ENCODE measurements around the gene FAM110D.
A peak's percentile ranks its signal among the peaks of the same experiment; 100 is the strongest.

FAM110D gene

DNA sequence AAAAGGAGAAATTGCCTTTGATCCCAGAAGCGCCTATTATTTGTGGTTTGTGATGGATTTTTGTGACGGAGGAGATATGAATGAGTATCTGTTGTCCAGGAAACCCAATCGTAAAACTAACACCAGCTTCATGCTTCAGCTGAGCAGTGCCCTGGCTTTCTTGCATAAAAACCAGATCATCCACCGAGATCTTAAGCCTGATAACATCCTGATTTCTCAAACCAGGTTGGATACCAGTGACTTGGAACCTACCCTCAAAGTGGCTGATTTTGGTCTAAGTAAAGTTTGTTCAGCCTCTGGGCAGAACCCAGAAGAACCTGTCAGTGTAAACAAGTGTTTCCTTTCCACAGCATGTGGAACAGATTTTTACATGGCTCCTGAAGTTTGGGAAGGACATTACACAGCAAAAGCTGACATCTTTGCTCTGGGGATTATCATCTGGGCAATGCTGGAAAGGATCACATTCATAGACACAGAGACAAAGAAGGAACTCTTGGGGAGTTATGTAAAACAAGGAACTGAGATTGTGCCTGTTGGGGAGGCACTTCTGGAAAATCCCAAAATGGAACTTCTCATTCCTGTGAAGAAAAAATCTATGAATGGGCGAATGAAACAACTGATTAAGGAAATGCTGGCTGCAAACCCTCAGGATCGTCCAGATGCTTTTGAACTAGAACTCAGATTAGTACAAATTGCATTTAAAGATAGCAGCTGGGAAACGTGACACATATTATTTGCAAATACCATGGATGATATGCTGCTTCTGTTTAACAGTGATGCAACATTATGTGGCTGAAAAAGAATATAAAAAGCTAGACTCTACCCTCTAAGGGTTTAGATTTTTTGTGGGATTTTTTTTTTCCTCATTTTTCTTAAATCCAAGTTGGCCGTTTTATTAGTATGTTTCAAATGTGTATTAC lies 36.8 kb upstream of the FAM110D start:
- Histone ChIP-seq H3K9me3 (ENCODE audit: control insufficient read depth in 2 of 2, low read length in 2 of 2) (no peaks in the 10 kb centered on the region), H3K9ac (ENCODE audit: low read depth in 1 of 2, low read length in 2 of 2) (no peak overlapping the region), H3K4me3 (ENCODE audit: low read length in 2 of 2) (no peak overlapping the region), H3K27me3 (ENCODE audit: control insufficient read depth in 2 of 2, insufficient read depth in 2 of 2, low read length in 2 of 2) (no peaks in the 10 kb centered on the region), H3K36me3 (ENCODE audit: control insufficient read depth in 2 of 2, insufficient read depth in 2 of 2, low read length in 2 of 2) (peaks cover 10 to 36% of the 10 kb centered on the region in 2 donors), H3K27ac (ENCODE audit: low read depth in 2 of 2, low read length in 2 of 2) (peak overlapping the region; percentile 9 to 31), H3K4me1 (ENCODE audit: control insufficient read depth in 2 of 2, insufficient read depth in 2 of 2, low read length in 2 of 2) (peaks cover 0 to 18% of the 10 kb centered on the region in 2 donors)

DNA sequence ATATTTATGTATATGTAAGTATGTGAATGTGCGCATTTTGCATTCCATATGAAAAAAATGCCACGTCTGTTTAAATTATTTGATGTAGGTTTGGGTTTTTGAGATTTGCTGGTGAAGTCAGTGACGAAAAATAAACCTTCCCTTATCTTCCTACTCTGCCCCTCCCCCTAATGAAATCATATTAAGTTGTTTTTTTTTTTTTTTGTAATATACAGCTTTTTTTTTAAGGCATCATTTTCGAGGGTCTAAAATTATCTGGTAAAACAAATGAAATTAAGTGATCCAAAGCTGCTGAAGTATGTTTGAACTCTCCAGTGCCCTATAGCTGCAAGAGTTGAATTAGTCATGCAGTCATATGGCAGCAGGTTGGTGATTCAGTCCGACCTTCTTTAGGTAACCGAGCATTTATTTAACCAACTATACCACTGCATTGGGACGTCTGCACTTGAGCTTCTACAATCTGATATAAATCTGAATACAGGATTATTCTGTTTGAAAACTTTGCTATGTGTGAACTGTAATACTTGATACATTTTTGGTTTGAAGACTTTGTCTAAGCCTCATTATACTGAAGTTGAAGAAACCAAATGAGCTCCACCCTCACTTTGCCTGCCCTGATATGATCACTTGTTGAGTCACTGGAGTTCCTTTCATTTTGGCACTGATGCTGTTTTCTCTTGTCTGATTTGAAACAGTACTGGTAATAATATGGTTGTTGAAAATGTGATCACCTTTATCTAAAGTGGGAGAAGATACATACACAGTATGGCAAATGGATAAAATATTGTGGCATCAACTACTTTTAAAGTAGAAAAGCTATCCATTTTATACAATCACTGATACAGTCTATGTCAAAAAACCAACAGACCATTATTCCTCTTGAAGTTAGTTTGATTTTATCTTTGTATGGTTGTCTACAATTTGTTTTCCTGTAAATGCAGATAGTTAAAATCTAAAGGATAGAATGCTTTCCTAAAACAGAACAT lies 35.6 kb upstream of the FAM110D start:
- Histone ChIP-seq H3K9me3 (ENCODE audit: control insufficient read depth in 2 of 2, low read length in 2 of 2) (no peaks in the 10 kb centered on the region), H3K4me3 (ENCODE audit: low read length in 2 of 2) (no peak overlapping the region), H3K4me1 (ENCODE audit: control insufficient read depth in 2 of 2, insufficient read depth in 2 of 2, low read length in 2 of 2) (peaks cover 0 to 29% of the 10 kb centered on the region in 2 donors), H3K27me3 (ENCODE audit: control insufficient read depth in 2 of 2, insufficient read depth in 2 of 2, low read length in 2 of 2) (no peaks in the 10 kb centered on the region), H3K9ac (ENCODE audit: low read depth in 1 of 2, low read length in 2 of 2) (no peak overlapping the region), H3K27ac (ENCODE audit: low read depth in 2 of 2, low read length in 2 of 2) (peak overlapping the region; percentile 21 to 34), H3K36me3 (ENCODE audit: control insufficient read depth in 2 of 2, insufficient read depth in 2 of 2, low read length in 2 of 2) (peaks cover 10 to 33% of the 10 kb centered on the region in 2 donors)

- Histone ChIP-seq H3K27ac (ENCODE audit: low read depth in 2 of 2, low read length in 2 of 2) (peak overlapping the region; percentile 14 to 27), H3K9ac (ENCODE audit: low read depth in 1 of 2, low read length in 2 of 2) (peak overlapping the region in 1 of 2 donors; percentile 9), H3K27me3 (ENCODE audit: control insufficient read depth in 2 of 2, insufficient read depth in 2 of 2, low read length in 2 of 2) (no peaks in the 10 kb centered on the region), H3K4me1 (ENCODE audit: control insufficient read depth in 2 of 2, insufficient read depth in 2 of 2, low read length in 2 of 2) (peaks cover 3 to 37% of the 10 kb centered on the region in 2 donors), H3K9me3 (ENCODE audit: control insufficient read depth in 2 of 2, low read length in 2 of 2) (no peaks in the 10 kb centered on the region), H3K36me3 (ENCODE audit: control insufficient read depth in 2 of 2, insufficient read depth in 2 of 2, low read length in 2 of 2) (peaks cover 4 to 23% of the 10 kb centered on the region in 2 donors), H3K4me3 (ENCODE audit: low read length in 2 of 2) (no peak overlapping the region)
Observed at GRCh38 chr1:26124418-26125331, 34.2 kb upstream of the FAM110D start.

- H3K4me3 ChIP-seq (ENCODE audit: low read length in 2 of 2): no peak overlapping the region
- H3K4me1 ChIP-seq (ENCODE audit: control insufficient read depth in 2 of 2, insufficient read depth in 2 of 2, low read length in 2 of 2): peaks cover 3 to 37% of the 10 kb centered on the region in 2 donors
- H3K9ac ChIP-seq (ENCODE audit: low read depth in 1 of 2, low read length in 2 of 2): peak overlapping the region in 1 of 2 donors; percentile 64
- H3K9me3 ChIP-seq (ENCODE audit: control insufficient read depth in 2 of 2, low read length in 2 of 2): no peaks in the 10 kb centered on the region
- H3K27me3 ChIP-seq (ENCODE audit: control insufficient read depth in 2 of 2, insufficient read depth in 2 of 2, low read length in 2 of 2): no peaks in the 10 kb centered on the region
- H3K36me3 ChIP-seq (ENCODE audit: control insufficient read depth in 2 of 2, insufficient read depth in 2 of 2, low read length in 2 of 2): peaks cover under 1 to 21% of the 10 kb centered on the region in 2 donors
- H3K27ac ChIP-seq (ENCODE audit: low read depth in 2 of 2, low read length in 2 of 2): peak overlapping the region; percentile 91 to 96
Observed at GRCh38 chr1:26125382-26125781, 33.5 kb upstream of the FAM110D start.

DNA sequence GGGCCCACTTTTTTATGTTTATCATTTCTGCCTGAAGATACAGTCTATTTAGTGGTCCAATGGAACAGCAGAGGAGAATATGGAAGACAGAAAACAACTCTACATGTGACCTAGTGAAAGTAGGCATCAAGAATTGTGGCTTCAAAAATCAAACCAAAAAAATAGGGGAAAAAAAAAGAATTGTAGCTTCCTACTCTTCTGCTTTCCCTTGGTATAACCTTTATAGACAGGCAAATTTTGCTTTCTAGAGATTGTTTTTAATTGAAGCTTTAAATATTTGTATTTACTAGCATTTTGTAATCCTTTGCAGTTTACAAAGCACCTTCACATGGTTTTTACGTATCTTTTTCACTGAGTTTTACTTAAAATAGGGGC lies 32.9 kb upstream of the FAM110D start:
- Histone ChIP-seq H3K4me1 (ENCODE audit: control insufficient read depth in 2 of 2, insufficient read depth in 2 of 2, low read length in 2 of 2) (peaks cover 3 to 37% of the 10 kb centered on the region in 2 donors), H3K36me3 (ENCODE audit: control insufficient read depth in 2 of 2, insufficient read depth in 2 of 2, low read length in 2 of 2) (peaks cover 0 to 21% of the 10 kb centered on the region in 2 donors), H3K4me3 (ENCODE audit: low read length in 2 of 2) (peak overlapping the region; percentile 21 to 43), H3K27me3 (ENCODE audit: control insufficient read depth in 2 of 2, insufficient read depth in 2 of 2, low read length in 2 of 2) (no peaks in the 10 kb centered on the region), H3K9me3 (ENCODE audit: control insufficient read depth in 2 of 2, low read length in 2 of 2) (no peaks in the 10 kb centered on the region), H3K27ac (ENCODE audit: low read depth in 2 of 2, low read length in 2 of 2) (peak overlapping the region; percentile 91 to 96), H3K9ac (ENCODE audit: low read depth in 1 of 2, low read length in 2 of 2) (peak overlapping the region; percentile 60 to 64)

- Histone ChIP-seq H3K36me3 (ENCODE audit: control insufficient read depth in 2 of 2, insufficient read depth in 2 of 2, low read length in 2 of 2) (peaks cover 0 to 18% of the 10 kb centered on the region in 2 donors), H3K4me1 (ENCODE audit: control insufficient read depth in 2 of 2, insufficient read depth in 2 of 2, low read length in 2 of 2) (peaks cover 3 to 33% of the 10 kb centered on the region in 2 donors), H3K9ac (ENCODE audit: low read depth in 1 of 2, low read length in 2 of 2) (peak overlapping the region; percentile 84 to 86), H3K4me3 (ENCODE audit: low read length in 2 of 2) (peak overlapping the region; percentile 83), H3K27ac (ENCODE audit: low read depth in 2 of 2, low read length in 2 of 2) (peak overlapping the region; percentile 91 to 96), H3K27me3 (ENCODE audit: control insufficient read depth in 2 of 2, insufficient read depth in 2 of 2, low read length in 2 of 2) (no peaks in the 10 kb centered on the region), H3K9me3 (ENCODE audit: control insufficient read depth in 2 of 2, low read length in 2 of 2) (no peaks in the 10 kb centered on the region)
Observed at GRCh38 chr1:26126321-26127084, 32.4 kb upstream of the FAM110D start.

- H3K36me3 ChIP-seq (ENCODE audit: control insufficient read depth in 2 of 2, insufficient read depth in 2 of 2, low read length in 2 of 2): peaks cover 0 to 8% of the 10 kb centered on the region in 2 donors
- peaks cover 3 to 32% of the 10 kb centered on the region in 2 donors for H3K4me1 ChIP-seq (ENCODE audit: control insufficient read depth in 2 of 2, insufficient read depth in 2 of 2, low read length in 2 of 2)
- H3K9ac ChIP-seq (ENCODE audit: low read depth in 1 of 2, low read length in 2 of 2): peak overlapping the region; percentile 84 to 86
- peak overlapping the region; percentile 91 to 96 for H3K27ac ChIP-seq (ENCODE audit: low read depth in 2 of 2, low read length in 2 of 2)
- H3K4me3 ChIP-seq (ENCODE audit: low read length in 2 of 2): peak overlapping the region; percentile 83
- no peaks in the 10 kb centered on the region for H3K9me3 ChIP-seq (ENCODE audit: control insufficient read depth in 2 of 2, low read length in 2 of 2)
- no peaks in the 10 kb centered on the region for H3K27me3 ChIP-seq (ENCODE audit: control insufficient read depth in 2 of 2, insufficient read depth in 2 of 2, low read length in 2 of 2)
Observed at GRCh38 chr1:26127235-26128163, 31.4 kb upstream of the FAM110D start.

- H3K36me3 ChIP-seq (ENCODE audit: control insufficient read depth in 2 of 2, insufficient read depth in 2 of 2, low read length in 2 of 2): no peaks in the 10 kb centered on the region
- H3K27ac ChIP-seq (ENCODE audit: low read depth in 2 of 2, low read length in 2 of 2): no peak overlapping the region
- no peaks in the 10 kb centered on the region for H3K9me3 ChIP-seq (ENCODE audit: control insufficient read depth in 2 of 2, low read length in 2 of 2)
- H3K9ac ChIP-seq (ENCODE audit: low read depth in 1 of 2, low read length in 2 of 2): no peak overlapping the region
- H3K4me3 ChIP-seq (ENCODE audit: low read length in 2 of 2): no peak overlapping the region
- H3K27me3 ChIP-seq (ENCODE audit: control insufficient read depth in 2 of 2, insufficient read depth in 2 of 2, low read length in 2 of 2): no peaks in the 10 kb centered on the region
- H3K4me1 ChIP-seq (ENCODE audit: control insufficient read depth in 2 of 2, insufficient read depth in 2 of 2, low read length in 2 of 2): peaks cover 3 to 30% of the 10 kb centered on the region in 2 donors
Observed at GRCh38 chr1:26129778-26130177, 29.1 kb upstream of the FAM110D start.

Data from mucosa of rectum (tissue), 2 donors.